Stimulated activated CD8-positive, alpha-beta memory T cell treated with anti-CD3 and anti-CD28 coated beads, Interleukin-15, amount 100 ng/mL, for 48 hours (primary cell): ENCODE measurements around the gene OR52W1.

Experiments
- DNase-seq, 2 donors: peaks; one replicate each; pipeline ENCODE4 v3.0.0-alpha.2; 2020; ENCODE audit warnings: low read depth in 2 of 2

OR52W1 gene, protein sequence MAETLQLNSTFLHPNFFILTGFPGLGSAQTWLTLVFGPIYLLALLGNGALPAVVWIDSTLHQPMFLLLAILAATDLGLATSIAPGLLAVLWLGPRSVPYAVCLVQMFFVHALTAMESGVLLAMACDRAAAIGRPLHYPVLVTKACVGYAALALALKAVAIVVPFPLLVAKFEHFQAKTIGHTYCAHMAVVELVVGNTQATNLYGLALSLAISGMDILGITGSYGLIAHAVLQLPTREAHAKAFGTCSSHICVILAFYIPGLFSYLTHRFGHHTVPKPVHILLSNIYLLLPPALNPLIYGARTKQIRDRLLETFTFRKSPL

DNA sequence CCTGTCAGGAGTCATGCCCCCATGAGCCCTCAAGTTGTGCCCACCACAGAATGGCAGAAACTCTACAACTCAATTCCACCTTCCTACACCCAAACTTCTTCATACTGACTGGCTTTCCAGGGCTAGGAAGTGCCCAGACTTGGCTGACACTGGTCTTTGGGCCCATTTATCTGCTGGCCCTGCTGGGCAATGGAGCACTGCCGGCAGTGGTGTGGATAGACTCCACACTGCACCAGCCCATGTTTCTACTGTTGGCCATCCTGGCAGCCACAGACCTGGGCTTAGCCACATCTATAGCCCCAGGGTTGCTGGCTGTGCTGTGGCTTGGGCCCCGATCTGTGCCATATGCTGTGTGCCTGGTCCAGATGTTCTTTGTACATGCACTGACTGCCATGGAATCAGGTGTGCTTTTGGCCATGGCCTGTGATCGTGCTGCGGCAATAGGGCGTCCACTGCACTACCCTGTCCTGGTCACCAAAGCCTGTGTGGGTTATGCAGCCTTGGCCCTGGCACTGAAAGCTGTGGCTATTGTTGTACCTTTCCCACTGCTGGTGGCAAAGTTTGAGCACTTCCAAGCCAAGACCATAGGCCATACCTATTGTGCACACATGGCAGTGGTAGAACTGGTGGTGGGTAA, at the start of gene OR52W1:
OR52W1 (plus strand) TSS at position 51 of the 637 bp plus-strand sequence; CDS start at position 51, 0 bp downstream.
- no peak for DNase-seq

DNA sequence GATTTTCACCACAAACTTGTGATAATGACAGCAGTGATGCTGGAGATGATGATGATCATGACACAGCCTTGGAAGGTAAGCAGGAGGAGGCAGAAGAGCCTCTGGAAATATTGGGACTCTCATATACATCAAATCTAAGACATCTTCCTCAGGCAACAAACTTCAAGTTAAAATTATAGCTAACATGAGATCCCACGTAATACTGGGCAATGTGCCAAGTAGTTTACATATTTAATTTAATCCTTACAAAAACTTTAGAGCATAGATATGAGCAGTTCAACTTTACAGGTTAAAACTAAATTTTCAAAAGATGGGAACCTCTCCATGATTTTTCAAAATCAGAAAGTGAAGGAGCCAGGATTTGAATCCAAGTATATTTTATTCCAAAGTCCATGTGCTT, 47.9 kb upstream of the OR52W1 start:
- no peak for DNase-seq

DNA sequence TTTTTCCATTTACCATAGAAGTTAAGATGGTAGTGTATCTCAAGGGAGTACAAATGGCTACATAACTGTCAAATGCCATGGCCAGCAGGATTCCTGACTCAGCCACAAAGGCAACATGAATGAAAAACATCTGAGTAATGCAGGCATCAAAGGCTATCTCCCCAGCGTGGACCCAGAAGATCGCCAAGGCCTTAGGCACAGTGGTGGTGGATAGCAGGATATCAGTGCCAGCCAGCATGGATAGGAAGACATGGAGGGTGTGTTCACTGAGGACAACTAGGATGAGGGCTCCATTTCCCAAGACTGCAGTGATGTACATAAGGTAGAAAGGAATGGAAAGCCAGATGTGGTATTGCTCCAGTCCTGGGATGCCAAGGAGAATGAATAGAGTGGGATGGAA, 46.9 kb upstream of the OR52W1 start:
- DNase-seq, result no peak

DNA sequence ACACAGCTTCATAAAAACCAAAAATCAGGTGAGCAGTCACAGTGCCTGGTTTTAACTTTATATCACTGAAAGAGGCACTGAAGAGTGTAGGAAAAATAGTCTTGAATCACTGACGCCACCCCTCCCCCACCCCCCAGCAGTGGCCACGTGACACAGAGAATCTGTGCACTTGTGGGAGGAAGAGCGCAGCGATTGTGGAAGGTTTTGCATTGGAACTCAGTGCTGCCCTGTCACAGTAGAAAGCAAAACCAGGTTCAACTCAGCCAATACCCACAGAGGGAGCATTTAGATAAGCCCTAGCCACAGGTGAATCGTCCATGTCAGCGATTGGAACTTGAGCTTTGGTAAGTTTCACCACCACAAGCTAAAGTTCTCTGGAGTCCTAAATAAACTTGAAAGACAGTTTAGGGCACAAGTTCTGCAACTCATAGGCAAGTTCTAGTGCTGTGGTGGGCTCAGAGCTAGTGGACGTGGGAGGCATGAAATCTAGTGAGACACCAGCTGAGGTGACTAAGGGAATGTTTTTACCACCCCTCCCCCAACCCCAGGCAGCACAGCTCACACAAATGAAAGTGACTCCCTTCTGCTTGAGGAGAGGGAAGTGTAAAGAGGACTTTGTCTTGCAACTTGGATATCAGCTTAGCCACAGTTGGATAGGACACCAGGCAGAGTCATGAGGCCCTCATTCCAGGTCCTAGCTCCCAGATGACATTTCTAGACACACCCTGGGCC, 42.2 kb upstream of the OR52W1 start:
- peak in 1 of 2 donors; percentile 3 for DNase-seq

DNA sequence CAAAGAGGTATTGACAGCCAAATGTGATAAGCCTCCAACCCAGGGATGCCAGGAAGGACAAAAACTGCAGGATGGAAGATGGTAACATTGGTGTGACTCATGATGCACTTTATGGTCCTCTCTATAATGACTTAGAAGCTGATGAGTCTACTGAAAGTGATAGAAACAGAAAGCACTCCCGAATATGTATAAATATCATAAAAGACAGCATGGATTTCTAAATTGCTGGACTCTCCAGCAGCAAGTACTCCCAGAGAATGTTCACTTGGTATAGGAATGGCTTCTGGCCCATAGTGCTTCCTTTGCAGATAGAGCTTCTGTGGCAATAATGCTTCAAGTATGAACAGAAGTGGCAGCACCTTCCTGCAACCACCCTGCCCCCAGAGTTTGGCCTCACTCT, 28.8 kb upstream of the OR52W1 start, which contains the start of gene OR52B2:
OR52B2 (minus strand) TSS at position 101 of the 400 bp plus-strand sequence; CDS start at position 101, 0 bp downstream.
- no peak for DNase-seq

DNA sequence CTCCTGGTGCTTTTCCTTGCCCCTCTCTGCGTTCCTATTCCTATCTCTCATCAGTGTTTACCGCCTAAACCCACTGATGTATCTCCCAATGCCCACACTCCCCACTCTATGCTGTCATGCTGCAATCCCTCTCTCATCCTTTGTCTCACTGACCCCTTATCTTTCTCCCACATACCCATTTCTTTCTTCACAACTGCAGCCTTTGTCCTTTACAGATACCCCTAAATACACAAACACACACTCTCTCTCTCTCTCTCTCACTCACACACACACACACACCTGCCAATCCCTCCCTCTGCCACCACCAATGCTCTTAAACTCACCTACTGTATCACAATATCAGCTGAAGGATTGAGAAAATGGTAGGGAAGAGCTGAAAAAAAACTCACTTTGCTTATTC, 23.6 kb upstream of the OR52W1 start:
- no peak for DNase-seq

DNA sequence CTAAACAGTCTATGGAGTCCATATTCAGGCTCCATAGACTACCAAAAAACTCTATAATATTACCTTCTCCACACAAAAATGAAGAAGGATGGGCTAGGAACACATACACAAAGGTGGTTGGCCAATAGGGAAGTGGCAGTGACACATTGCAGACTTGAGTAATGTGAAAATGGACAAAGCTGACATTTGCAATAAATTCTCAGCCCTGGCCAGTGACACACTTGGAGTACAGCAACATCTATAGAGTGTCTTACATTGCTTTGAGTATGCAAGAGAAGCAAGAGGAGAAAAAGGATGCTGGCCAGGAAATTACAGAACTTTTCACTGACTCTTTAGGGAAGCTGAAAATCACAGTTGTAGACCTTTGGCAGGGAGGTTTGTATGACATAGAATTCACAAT, 7.3 kb upstream of the OR52W1 start:
- no peak for DNase-seq

DNA sequence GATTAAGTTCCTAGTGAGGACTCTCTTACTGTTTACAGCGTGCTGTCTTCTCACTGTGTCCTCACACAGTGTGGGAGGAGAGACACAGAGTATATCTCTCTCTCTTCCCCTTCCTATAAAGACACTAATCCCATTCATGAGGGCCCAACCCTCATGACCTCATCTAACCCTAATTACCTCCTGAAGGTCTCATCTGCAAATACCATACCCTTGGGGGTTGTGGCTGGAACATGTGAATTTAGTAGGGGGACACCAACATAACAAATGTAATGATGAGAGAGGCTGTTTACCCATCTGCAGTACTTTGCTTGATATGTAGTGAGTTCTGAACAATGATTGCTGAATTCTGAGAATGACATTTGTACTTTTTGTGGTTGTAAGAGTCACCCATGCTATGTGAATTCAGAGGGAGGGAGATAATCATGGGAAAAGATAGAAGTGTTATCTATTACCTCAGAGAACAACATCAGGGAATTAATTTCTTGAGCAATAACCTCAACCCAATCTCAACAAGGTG, 4.9 kb upstream of the OR52W1 start:
- DNase-seq, result no peak

DNA sequence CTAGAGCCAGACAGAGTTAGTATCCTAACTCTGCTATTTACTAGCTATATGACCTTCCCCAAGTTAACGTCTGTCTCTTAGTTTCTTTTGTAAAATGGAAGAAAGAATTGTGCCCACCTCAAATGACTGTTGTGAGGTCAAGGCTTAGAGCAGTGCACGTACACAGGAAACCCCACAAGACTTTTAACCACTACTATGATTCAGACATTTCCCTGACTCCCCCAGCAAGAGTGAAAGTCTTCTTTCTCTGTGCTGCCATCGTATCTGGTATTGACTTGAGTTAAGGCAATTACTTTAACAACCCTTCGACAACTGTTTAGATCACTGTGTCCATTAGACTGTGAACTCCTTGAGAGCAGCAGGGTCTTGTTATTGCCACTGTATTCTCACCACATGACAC, 2.6 kb upstream of the OR52W1 start:
- DNase-seq, result no peak

DNA sequence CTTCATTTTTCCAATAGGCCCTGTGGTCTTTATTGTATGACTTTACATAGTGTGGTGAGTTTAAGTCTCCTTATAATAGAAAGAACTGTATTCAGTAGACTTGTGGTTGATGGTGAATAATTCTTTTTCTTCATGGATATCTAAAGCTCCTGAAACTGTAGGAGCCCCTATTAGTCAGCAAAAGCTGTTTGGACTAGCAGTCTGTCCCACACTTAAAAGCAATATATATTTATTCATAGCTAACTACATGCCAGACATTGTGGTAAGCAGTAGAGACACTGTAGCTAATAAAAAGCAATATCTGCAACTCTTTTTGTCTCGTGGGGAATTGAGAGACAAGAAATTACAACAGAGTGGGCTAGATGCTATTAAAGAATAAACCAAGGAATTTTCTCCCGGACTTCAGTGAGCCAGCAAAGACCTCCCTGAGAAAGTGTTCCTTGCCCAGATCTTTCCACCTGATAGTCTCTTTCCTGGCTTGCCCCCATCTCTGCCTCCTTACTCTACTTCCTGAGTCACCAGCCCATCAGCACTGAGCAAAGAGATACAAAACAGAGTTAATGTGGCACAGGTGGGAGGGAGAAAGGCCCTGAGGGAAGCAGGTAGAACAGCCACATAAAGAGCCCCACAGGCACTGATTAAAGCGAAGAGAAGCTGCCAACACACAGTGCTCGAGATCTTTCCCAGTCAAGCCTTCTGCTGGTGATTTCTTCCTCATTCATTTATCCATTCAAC, 1.4 kb upstream of the OR52W1 start:
- no peak for DNase-seq

DNA sequence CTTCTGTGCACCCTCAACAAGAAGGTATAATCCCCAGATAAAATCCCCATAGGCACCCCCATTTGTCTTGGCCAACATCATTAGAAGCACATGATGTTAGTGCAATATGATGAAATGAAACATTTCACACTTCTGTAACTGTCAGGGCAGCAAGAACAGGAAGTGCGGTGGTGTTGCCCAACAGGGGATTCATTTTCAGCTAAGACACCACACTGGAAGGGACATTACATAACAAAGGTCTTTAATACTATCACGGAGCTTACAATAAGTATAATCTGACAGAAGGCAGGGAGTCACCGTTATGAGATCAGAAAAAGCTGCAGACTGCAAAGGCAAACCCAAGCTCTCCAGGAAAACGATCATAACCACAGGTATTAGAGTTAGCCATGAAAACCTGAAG, 2.0 kb downstream of the OR52W1 start:
- no peak for DNase-seq

DNA sequence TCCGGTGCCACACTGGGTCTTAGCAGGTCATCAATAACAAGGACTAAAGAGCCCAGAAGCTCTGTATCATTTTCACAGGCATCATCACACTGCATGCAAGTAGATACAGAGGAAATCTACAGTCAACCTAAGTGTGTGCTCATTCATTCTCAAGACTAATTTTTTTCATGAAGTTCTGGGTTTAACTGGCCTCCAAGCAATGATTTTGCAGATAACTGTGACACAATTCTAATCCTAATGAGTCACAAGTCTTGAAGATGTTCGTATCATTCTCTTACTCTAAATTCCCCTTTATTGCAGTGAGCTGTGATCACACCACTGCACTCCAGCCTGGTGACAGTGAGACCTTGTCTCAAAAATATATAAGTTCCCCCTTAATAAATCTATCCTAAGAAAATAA, 2.5 kb downstream of the OR52W1 start:
- no peak for DNase-seq

DNA sequence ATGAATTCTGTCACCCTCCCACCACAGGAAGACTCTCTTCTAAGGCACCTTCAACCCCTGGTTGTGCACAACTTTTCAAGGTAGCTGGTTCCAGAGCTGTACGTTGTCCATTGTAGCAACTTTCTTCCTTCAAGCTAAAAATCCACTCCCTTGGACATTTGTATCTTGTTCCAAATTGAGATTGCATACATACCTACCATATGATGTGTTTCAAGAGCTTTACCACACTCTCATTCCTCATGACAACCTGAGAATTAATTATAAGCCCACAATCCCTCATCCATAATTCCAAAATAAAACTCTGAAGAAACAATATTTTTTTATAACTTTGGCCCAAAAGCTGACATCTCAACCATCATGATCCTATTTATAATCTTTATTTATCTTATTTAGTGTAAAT, 3.0 kb downstream of the OR52W1 start:
- DNase-seq, result no peak

DNA sequence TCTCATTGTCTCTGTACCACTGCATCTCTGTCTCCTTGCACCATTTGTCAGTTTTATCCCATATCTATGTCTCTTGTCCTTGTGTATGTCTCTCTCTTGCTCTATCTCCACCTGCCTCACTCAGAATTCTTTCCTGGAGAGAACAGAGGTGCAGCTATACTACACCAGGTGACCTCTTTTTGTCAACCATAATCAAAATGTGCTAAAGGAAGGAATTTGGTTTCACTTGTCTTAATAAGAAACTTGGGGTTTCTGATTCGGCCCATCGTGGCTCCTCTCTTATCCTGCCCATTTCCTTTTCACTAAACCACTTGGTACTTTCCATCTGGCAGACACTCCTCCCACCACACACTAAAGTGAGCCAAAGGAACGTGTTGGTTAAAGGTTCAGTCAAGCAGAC, 4.3 kb downstream of the OR52W1 start:
- DNase-seq, result no peak

DNA sequence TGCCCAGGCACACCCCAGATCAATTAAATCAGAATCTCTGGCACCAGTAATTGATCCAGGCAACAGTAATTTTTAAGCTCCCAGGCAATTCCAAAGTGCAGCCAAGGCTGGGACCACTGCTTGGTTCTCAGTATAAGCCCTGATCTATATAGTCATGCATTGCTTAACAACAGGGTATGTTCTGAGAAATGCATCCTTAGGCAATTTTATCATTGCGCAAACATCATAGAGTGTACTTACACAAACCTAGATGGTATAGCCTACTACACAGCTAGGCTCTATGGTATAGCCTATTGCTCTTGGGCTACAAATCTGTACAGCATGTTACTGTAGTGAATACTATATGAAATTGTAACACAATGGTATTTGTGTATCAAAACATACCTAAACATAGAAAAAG, 5.7 kb downstream of the OR52W1 start:
- DNase-seq, result no peak

DNA sequence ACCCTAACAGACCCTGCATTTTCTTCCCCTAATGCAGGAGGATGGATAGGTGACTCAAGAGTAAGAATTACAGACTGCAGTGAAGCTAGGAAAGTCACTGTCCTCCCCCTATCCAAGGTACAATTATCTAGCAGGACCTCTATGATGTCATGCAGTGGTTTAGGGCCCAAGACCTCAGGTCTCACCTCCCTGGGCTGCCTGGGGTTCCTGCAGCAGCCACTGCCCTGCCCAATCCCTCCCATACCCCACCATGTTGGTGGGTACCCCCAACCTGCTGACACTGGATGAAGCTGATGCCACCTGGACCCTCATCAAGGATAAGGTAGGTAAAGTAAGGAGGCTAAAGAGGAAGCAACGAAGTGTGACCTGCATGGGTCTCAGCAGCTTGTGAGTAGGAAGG, 6.3 kb downstream of the OR52W1 start, which contains the start of gene C11orf42:
C11orf42 (plus strand) TSS at position 192 of the 400 bp plus-strand sequence; CDS start at position 251, 59 bp downstream.
- DNase-seq, result no peak

DNA sequence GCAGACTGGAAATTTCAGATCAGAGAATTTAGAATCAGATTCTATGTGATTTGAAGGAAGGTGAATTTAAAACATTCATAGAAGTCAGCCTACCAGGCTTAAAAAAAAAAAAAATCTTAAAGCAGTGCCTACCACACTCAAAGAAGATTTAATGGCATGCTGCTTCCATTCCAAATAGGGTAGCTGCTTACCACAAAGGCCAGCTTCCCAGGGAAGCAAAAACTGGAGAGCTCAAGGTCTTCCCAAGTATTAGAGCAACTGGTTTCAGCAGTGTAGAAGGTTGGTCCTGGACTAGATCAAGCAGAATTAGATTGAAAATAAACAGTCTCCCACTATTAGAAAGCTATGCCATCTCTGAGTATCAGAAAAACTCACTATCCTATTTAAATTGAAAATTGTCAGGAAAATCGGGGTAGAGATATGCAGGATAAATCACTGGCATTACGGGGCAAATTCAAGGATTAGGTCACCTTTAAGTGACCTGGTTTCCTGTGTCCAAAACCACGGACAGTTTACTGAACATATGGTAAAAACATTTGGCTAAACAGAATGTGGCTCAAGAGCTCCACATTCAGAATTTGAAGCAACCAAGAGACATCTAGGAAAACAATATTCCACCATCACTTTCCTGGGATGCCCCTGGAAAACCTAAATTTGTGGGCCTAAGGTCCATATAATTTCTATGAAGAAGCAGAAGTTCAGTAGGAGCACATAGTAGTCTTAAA, 7.6 kb downstream of the OR52W1 start:
- DNase-seq, result no peak

DNA sequence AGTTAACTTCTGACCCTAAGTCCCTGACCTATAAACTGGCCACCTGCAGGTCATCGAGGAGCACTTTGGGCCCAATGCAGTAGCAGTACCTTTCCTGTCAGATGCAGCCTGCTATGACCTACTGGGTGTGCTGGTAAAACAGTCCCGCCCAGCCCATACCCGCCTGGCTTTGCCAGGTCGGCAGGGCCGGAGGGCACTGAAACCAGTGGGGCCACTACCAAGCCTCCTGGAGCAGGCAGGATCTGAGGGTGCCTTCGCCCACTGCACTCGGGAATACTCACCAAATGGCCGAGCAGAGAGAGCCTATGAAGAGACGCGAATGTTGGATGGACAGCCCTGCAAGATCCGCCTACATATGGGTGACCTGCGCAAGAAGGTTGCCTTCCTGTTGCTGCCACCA, 10.8 kb downstream of the OR52W1 start:
- no peak for DNase-seq

DNA sequence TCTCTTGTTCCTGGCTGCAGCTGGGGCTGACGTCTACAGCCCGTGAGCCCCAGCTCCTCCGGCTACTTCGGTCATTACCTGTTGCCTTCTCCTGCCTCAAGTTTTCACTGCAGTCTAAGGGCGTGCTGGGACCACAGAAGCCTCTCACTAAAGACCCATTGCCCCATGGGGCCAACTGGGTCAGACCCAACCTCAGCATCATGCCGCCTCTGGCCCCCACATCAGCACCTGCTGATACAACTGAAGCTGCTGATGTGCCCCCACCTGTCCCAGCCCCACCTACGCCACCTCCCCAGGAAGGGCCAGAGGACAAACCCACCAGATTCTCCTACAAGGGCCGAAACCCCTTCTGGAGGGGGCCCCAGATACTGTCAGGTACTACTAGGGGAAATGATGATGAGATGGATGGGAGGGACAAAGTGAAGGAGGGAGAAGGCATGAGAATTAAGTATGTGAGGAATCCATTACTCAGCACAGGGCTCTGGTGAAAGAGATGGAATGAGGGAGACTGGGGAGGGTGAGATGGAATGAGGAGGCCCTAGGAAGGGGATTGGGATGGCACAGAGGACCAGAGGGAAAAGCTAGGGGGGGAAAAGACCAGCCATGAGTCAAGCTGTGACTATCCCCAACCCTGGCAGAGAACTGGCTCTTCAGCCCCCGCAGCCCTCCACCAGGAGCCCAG, 11.4 kb downstream of the OR52W1 start:
- DNase-seq, result no peak

DNA sequence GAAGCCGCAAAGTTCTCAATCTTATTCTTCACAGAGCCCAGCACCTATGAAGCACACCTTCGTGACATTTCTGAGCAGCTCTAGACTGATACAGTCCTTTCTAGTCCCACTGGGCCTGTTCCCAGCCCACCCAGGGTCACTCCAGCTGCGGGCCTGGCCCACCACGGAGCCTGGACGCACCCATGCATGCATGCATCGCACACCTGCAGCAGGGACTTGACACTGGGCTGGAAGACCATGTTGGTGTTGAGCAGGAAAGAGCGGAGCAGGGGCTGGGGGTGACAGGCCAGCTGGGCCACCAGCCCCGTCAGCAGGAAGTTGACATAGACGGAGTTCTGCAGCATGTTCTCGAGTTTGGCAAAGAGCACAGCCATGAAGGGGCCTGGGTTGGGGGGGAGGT, 15.5 kb downstream of the OR52W1 start:
- no peak for DNase-seq

DNA sequence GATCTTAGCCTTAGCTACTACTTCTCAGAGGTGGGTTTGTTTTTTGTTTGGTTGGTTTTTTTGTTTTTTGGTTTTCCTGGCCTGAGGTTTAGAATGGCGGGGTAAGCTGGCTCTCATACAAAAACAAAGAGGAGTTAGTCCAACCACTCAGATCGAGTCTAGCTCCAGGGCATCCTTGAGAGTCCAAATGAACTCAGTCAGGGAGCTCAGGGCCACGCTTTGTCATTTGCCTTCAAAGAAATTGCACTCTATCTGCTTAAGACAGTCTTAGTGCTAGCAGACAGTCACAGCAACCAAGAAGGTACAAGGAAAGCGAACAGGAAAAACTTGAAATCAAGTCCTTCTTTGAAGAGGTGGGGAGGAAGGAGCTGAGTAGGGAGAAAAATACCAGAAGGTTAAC, 17.5 kb downstream of the OR52W1 start:
- no peak for DNase-seq
